ENCODE measurements around the gene THADA. TPM values are rescaled to one million over a fixed set of nuclear protein-coding genes. Genes with fewer than 3 reads are reported as not detected.

THADA gene
- polyA plus RNA-seq, 1 donor (not counting 4 experiments of a cell fraction or from before 2014, with no cell fraction given), result 22.6 TPM

DNA sequence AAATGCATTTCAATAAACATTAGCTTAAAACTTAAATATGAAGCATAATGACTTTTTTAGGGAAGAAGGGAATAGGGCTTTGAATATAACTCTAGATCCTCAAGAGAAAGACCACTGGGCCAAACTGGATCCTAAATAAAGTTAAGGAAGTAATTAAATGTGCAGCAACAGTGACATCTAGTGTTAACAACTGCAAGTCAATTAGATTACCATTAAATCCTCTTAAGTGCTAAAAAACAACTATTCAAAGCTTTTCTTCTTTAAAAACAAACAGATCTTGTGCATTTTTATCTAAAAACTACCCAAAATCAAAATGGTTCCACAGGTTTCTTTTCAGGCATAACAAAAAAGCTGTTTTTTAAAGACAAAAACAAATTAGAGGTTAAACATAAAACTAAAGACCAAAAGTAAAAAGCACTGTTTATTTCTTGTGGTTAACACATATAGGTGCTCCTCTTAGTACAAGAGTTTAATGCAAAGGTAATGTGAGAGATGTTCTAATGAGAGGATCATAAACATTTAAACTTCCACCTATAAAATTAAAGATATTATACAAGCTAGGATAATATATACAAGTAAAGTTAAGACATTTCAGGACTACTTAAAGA lies 111.4 kb downstream of the THADA start:
- Histone ChIP-seq H3K4me2 (ENCODE audit: control insufficient read depth, extremely low read depth, insufficient read depth, low read depth, low read length) (no peak overlapping the region), H3K36me3 (ENCODE audit: control insufficient read depth in 2 of 2, extremely low read depth in 1 of 2, insufficient read depth in 2 of 2, low read length in 2 of 2) (no peaks in the 10 kb centered on the region), H3K27me3 (ENCODE audit: control insufficient read depth, extremely low read depth, insufficient read depth, low read length) (no peaks in the 10 kb centered on the region), H2AFZ (ENCODE audit: control insufficient read depth, low read length) (no peak overlapping the region), H3K9ac (ENCODE audit: control insufficient read depth, extremely low read depth, insufficient read depth, low read length) (no peak overlapping the region), H3K79me2 (ENCODE audit: control insufficient read depth, insufficient read depth, low read length) (no peaks in the 10 kb centered on the region), H3K9me3 (ENCODE audit: control insufficient read depth, low read depth, low read length) (no peaks in the 10 kb centered on the region), H4K20me1 (ENCODE audit: control insufficient read depth, extremely low read depth, insufficient read depth, low read length) (no peaks in the 10 kb centered on the region), H3K4me1 (ENCODE audit: control insufficient read depth, extremely low read depth, insufficient read depth, low read length) (peaks cover 13% of the 10 kb centered on the region), H3K27ac (ENCODE audit: control insufficient read depth, insufficient read depth, low read length) (no peak overlapping the region), H3K4me3 (ENCODE audit: control insufficient read depth in 2 of 3, extremely low read depth in 1 of 3, insufficient read depth in 2 of 3, low read depth in 1 of 3, low read length in 3 of 3) (no peak overlapping the region), H3K9me1 (ENCODE audit: control insufficient read depth, extremely low read depth, insufficient read depth, low read length) (no peaks in the 10 kb centered on the region)
- FAIRE-seq (no peak), DNase-seq (ENCODE audit: low read depth, low spot score) (no peak)
- dilution Hi-C loops (cut with MboI; ENCODE audit: extremely low pct_ligation_motif_present, low sequenced_read_pairs), result no loop called here
- TF ChIP-seq, protein P1, sequence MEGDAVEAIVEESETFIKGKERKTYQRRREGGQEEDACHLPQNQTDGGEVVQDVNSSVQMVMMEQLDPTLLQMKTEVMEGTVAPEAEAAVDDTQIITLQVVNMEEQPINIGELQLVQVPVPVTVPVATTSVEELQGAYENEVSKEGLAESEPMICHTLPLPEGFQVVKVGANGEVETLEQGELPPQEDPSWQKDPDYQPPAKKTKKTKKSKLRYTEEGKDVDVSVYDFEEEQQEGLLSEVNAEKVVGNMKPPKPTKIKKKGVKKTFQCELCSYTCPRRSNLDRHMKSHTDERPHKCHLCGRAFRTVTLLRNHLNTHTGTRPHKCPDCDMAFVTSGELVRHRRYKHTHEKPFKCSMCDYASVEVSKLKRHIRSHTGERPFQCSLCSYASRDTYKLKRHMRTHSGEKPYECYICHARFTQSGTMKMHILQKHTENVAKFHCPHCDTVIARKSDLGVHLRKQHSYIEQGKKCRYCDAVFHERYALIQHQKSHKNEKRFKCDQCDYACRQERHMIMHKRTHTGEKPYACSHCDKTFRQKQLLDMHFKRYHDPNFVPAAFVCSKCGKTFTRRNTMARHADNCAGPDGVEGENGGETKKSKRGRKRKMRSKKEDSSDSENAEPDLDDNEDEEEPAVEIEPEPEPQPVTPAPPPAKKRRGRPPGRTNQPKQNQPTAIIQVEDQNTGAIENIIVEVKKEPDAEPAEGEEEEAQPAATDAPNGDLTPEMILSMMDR (optimal IDR thresholded peaks at IDR 0.05 in 1 of 3, IDR thresholded peaks at IDR 0.05 in 1 of 3, conservative IDR thresholded peaks at IDR 0.05 in 1 of 3; ENCODE audit: extremely low read depth in 1 of 3, insufficient read depth in 2 of 3, low read length in 3 of 3), result peak in 2 of 3 experiments; percentile 36 to 40
- no peak for TF ChIP-seq EZH2 (IDR thresholded peaks at IDR 0.05; ENCODE audit: low read length)

DNA sequence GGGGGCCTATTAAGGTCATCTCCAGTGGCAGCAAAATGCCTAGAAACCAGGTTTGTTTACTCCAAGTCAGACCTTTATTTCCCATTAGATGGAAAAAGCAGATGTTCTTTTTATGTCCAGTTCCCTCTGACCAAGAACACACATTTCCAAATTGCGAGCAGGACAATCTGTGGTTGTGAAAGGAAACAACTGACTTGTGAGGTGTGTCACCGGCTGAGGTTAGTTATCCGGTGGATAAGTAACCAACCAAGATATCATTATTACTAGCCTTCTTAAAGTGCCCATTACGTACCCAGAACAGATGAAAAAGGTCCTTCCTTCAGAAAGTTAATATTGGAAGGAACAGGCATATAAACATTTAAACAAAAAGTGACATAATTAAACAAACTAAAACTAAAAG lies 112.9 kb downstream of the THADA start:
- no peak for FAIRE-seq
- Histone ChIP-seq H3K27me3 (ENCODE audit: control insufficient read depth, extremely low read depth, insufficient read depth, low read length) (no peaks in the 10 kb centered on the region), H3K4me2 (ENCODE audit: control insufficient read depth, extremely low read depth, insufficient read depth, low read depth, low read length) (peak overlapping the region; percentile 8), H3K4me3 (ENCODE audit: control insufficient read depth in 2 of 3, extremely low read depth in 1 of 3, insufficient read depth in 2 of 3, low read depth in 1 of 3, low read length in 3 of 3) (no peak overlapping the region), H3K9ac (ENCODE audit: control insufficient read depth, extremely low read depth, insufficient read depth, low read length) (no peak overlapping the region), H3K9me1 (ENCODE audit: control insufficient read depth, extremely low read depth, insufficient read depth, low read length) (no peaks in the 10 kb centered on the region), H2AFZ (ENCODE audit: control insufficient read depth, low read length) (no peak overlapping the region), H4K20me1 (ENCODE audit: control insufficient read depth, extremely low read depth, insufficient read depth, low read length) (no peaks in the 10 kb centered on the region), H3K4me1 (ENCODE audit: control insufficient read depth, extremely low read depth, insufficient read depth, low read length) (peaks cover 22% of the 10 kb centered on the region), H3K36me3 (ENCODE audit: control insufficient read depth in 2 of 2, extremely low read depth in 1 of 2, insufficient read depth in 2 of 2, low read length in 2 of 2) (no peaks in the 10 kb centered on the region), H3K9me3 (ENCODE audit: control insufficient read depth, low read depth, low read length) (no peaks in the 10 kb centered on the region), H3K27ac (ENCODE audit: control insufficient read depth, insufficient read depth, low read length) (no peak overlapping the region), H3K79me2 (ENCODE audit: control insufficient read depth, insufficient read depth, low read length) (no peaks in the 10 kb centered on the region)
- dilution Hi-C loops (cut with MboI; ENCODE audit: extremely low pct_ligation_motif_present, low sequenced_read_pairs), result no loop called here
- no peak for DNase-seq (ENCODE audit: low read depth, low spot score)
- TF ChIP-seq EZH2 (IDR thresholded peaks at IDR 0.05; ENCODE audit: low read length), result no peak
- TF ChIP-seq, protein P1 (optimal IDR thresholded peaks at IDR 0.05 in 1 of 3, IDR thresholded peaks at IDR 0.05 in 1 of 3, conservative IDR thresholded peaks at IDR 0.05 in 1 of 3; ENCODE audit: extremely low read depth in 1 of 3, insufficient read depth in 2 of 3, low read length in 3 of 3), result no peak

Data from keratinocyte (primary cell).